Measurements from ENCODE around the gene CHI3L1.

Gene CHI3L1

GRCh38 chr1:203223012-203223775 is 36.7 kb upstream of the CHI3L1 start:
- Histone ChIP-seq H3K4me3 (no peak overlapping the region), H3K27ac (no peak overlapping the region)
- DNase-seq (ENCODE audit: low spot score), result no peak
- no peak for TF ChIP-seq CTCF (IDR thresholded peaks at IDR 0.05)

- no peak for TF ChIP-seq CTCF (IDR thresholded peaks at IDR 0.05)
- Histone ChIP-seq H3K27ac (no peak overlapping the region), H3K4me3 (no peak overlapping the region)
- no peak for DNase-seq (ENCODE audit: low spot score)
These were observed 33.4 kb upstream of the CHI3L1 start for GRCh38 chr1:203219934-203220333.

GRCh38 chr1:203219171-203219570 is 32.7 kb upstream of the CHI3L1 start:
- no peak overlapping the region for H3K4me3 ChIP-seq
- no peak for DNase-seq (ENCODE audit: low spot score)
- no peak overlapping the region for H3K27ac ChIP-seq
- TF ChIP-seq CTCF (IDR thresholded peaks at IDR 0.05), result no peak

GRCh38 chr1:203217668-203218067 is 31.2 kb upstream of the CHI3L1 start:
- no peak overlapping the region for H3K4me3 ChIP-seq
- no peak for TF ChIP-seq CTCF (IDR thresholded peaks at IDR 0.05)
- no peak for DNase-seq (ENCODE audit: low spot score)
- no peak overlapping the region for H3K27ac ChIP-seq

GRCh38 chr1:203217139-203217655 is 30.7 kb upstream of the CHI3L1 start:
- TF ChIP-seq CTCF (IDR thresholded peaks at IDR 0.05), result no peak
- no peak overlapping the region for H3K27ac ChIP-seq
- no peak for DNase-seq (ENCODE audit: low spot score)
- no peak overlapping the region for H3K4me3 ChIP-seq

GRCh38 chr1:203216274-203217138 is 30.0 kb upstream of the CHI3L1 start:
- Histone ChIP-seq H3K4me3 (no peak overlapping the region), H3K27ac (no peak overlapping the region)
- TF ChIP-seq CTCF (IDR thresholded peaks at IDR 0.05), result peak; percentile 54
- DNase-seq (ENCODE audit: low spot score), result no peak

Measured in coronary artery (tissue), 2 donors.